GM12878 (cell line): ENCODE measurements around the gene CD163. TPM values are rescaled to one million over a fixed set of nuclear protein-coding genes. Genes with fewer than 3 reads are reported as not detected.

Source experiments
- ATAC-seq: fragments of 200-7000 bp; cut with Tn5 transposase; 3 replicates; pipeline ENCODE4 v1.9.1; 2020; ENCODE audit warnings: mild to moderate bottlenecking, moderate library complexity
- BruUV-seq: library from RNA; stranded (reverse); fragments of 400-500 nt; replicated peaks from 2 replicates; lab custom pipeline; 2021; lab: Mats Ljungman, UMichigan
- CTCF ChIA-PET: fragments of 300-600 bp; sonication (Branson Sonifier 250); formaldehyde crosslinking; extraction: SDS; loops from one replicate; lab custom pipeline; 2021; ENCODE audit warnings: inconsistent platforms; lab: Yijun Ruan, JAX
- POLR2A ChIA-PET: fragments of 350-600 bp; formaldehyde crosslinking; extraction: SDS; loops from one replicate; lab custom pipeline; 2021; ENCODE audit warnings: inconsistent platforms; lab: Charles Lee
- RAD21 ChIA-PET: fragments of 300-600 bp; sonication (Branson Sonifier 250); formaldehyde crosslinking; loops from one replicate; lab custom pipeline; 2023; ENCODE audit warnings: antibody characterized with exemption; ENCODE audit not compliant: unreplicated experiment; lab: Charles Lee
- SMC1A ChIA-PET: fragments of 300-600 bp; sonication (Branson Sonifier 250); formaldehyde crosslinking; loops from one replicate; lab custom pipeline; 2023; ENCODE audit not compliant: unreplicated experiment, uncharacterized antibody; lab: Charles Lee
- DNase-seq: peaks from one replicate; pipeline ENCODE4 v3.0.0-alpha.2; 2011; ENCODE audit warnings: low read depth, low spot score
- FAIRE-seq: peaks from 3 replicates; lab custom pipeline; 2011; peaks lifted over from hg19 to GRCh38; lab: Jason Lieb, UNC
- H2AFZ ChIP-seq: 2 replicates; pipeline ENCODE4 v1.6.0; 2011; ENCODE audit warnings: low read depth, low read length, control low read depth; ENCODE audit not compliant: control insufficient read depth
- H3K27ac ChIP-seq: 2 replicates; pipeline ENCODE4 v1.5.1; 2011; ENCODE audit warnings: control low read depth; ENCODE audit not compliant: control insufficient read depth, insufficient read depth
- H3K27me3 ChIP-seq, 2 experiments: replicated peaks in 1 of 2; 2 replicates each; pipeline versions ENCODE4 v1.6.0 to v1.6.1; 2011; ENCODE audit warnings: low read length in 1 of 2; ENCODE audit not compliant: control insufficient read depth in 2 of 2, insufficient read depth in 2 of 2
- H3K36me3 ChIP-seq, 2 experiments: 2 replicates each; pipeline ENCODE4 v1.5.1; 2011; ENCODE audit warnings: low read length in 1 of 2; ENCODE audit not compliant: control insufficient read depth in 2 of 2, insufficient read depth in 2 of 2
- H3K4me1 ChIP-seq: 2 replicates; pipeline ENCODE4 v1.6.1; 2011; ENCODE audit warnings: mild to moderate bottlenecking, low read length, moderate library complexity, mixed read lengths; ENCODE audit not compliant: control insufficient read depth, insufficient read depth
- H3K4me2 ChIP-seq: 2 replicates; pipeline ENCODE4 v1.6.0; 2011; ENCODE audit warnings: control low read depth; ENCODE audit not compliant: control insufficient read depth, insufficient read depth
- H3K4me3 ChIP-seq: fragments of 200-600 bp; sonication (generic); 2 replicates; pipeline ENCODE4 v1.5.1; 2016
- H3K79me2 ChIP-seq: 2 replicates; pipeline ENCODE4 v1.6.0; 2011; ENCODE audit warnings: low read length; ENCODE audit not compliant: control insufficient read depth, insufficient read depth
- H3K9ac ChIP-seq: 2 replicates; pipeline ENCODE4 v1.8.0; 2011; ENCODE audit warnings: low read length, control low read depth, mixed read lengths; ENCODE audit not compliant: control insufficient read depth, insufficient read depth
- H3K9me3 ChIP-seq: replicated peaks from 3 replicates; pipeline ENCODE4 v1.5.1; 2011; ENCODE audit warnings: mild to moderate bottlenecking, low read length; ENCODE audit not compliant: control insufficient read depth, insufficient read depth
- H4K20me1 ChIP-seq: 2 replicates; pipeline ENCODE4 v1.6.0; 2011; ENCODE audit not compliant: control insufficient read depth, insufficient read depth
- CBFB ChIP-seq: IDR thresholded peaks from 2 replicates; pipeline ENCODE4 v1.6.1; 2016; ENCODE audit warnings: antibody characterized with exemption, low read depth
- CEBPB ChIP-seq, 2 experiments: fragments of 150-350 bp in 1 of 2; IDR thresholded peaks; 2 replicates each; pipeline ENCODE4 v1.6.1; 2012 to 2014; ENCODE audit warnings: low read depth in 2 of 2, low read length in 2 of 2, borderline replicate concordance in 1 of 2, inconsistent platforms in 1 of 2
- CHD2 ChIP-seq: IDR thresholded peaks from 2 replicates; pipeline ENCODE4 v1.6.1; 2011; ENCODE audit warnings: low read depth, low read length, improper control_type of control experiment, borderline replicate concordance
- DPF2 ChIP-seq: fragments of 450-650 bp; IDR thresholded peaks from 2 replicates; pipeline ENCODE4 v1.6.1; 2017; ENCODE audit warnings: mild to moderate bottlenecking
- EED ChIP-seq: sonication (generic); IDR thresholded peaks from 2 replicates; pipeline ENCODE4 v1.6.1; 2016; ENCODE audit warnings: antibody characterized with exemption, low read depth
- GABPA ChIP-seq: IDR thresholded peaks from 2 replicates; pipeline ENCODE4 v1.6.1; 2014; ENCODE audit warnings: antibody characterized with exemption, low read depth, mild to moderate bottlenecking, inconsistent platforms
- GATAD2B ChIP-seq: fragments of 450-650 bp; conservative IDR thresholded peaks from 2 replicates; pipeline ENCODE4 v1.6.1; 2017; ENCODE audit warnings: low read depth, mild to moderate bottlenecking, moderate library complexity
- HDAC2 ChIP-seq: fragments of 200-600 bp; sonication (generic); IDR thresholded peaks from 2 replicates; pipeline ENCODE4 v1.6.1; 2017
- IKZF1 ChIP-seq: fragments of 450-650 bp; conservative IDR thresholded peaks from 2 replicates; pipeline ENCODE4 v1.6.1; 2017; ENCODE audit warnings: antibody characterized with exemption, mild to moderate bottlenecking
- MEF2A ChIP-seq: IDR thresholded peaks from 2 replicates; pipeline ENCODE4 v1.6.1; 2011; ENCODE audit warnings: low read depth, mild to moderate bottlenecking, low read length, moderate library complexity; ENCODE audit not compliant: insufficient read depth
- MTA3 ChIP-seq: IDR thresholded peaks from 2 replicates; pipeline ENCODE4 v1.6.1; 2012; ENCODE audit warnings: low read length, inconsistent platforms, borderline replicate concordance
- NRF1 ChIP-seq: conservative IDR thresholded peaks from 2 replicates; pipeline ENCODE4 v1.6.1; 2011; ENCODE audit warnings: mild to moderate bottlenecking, low read depth, low read length, improper control_type of control experiment
- PKNOX1 ChIP-seq: fragments of 450-650 bp; IDR thresholded peaks from 2 replicates; pipeline ENCODE4 v1.6.1; 2016; ENCODE audit warnings: mild to moderate bottlenecking
- TAF1 ChIP-seq: IDR thresholded peaks from 2 replicates; pipeline ENCODE4 v1.6.1; 2011; ENCODE audit warnings: mild to moderate bottlenecking, low read depth, low read length, borderline replicate concordance
- TBL1XR1 ChIP-seq: IDR thresholded peaks from 2 replicates; pipeline ENCODE4 v1.6.1; 2012; ENCODE audit warnings: low read depth, low read length, improper control_type of control experiment
- WGBS: methylation state at CpG from one replicate; pipeline ENCODE4 v1.1.6; 2016; ENCODE audit warnings: low lambda C conversion rate; ENCODE audit not compliant: insufficient replicate concordance, insufficient coverage; ENCODE audit errors: missing lambda C conversion rate; 5-methylcytosine and 5-hydroxymethylcytosine counted together
- in situ Hi-C: fragments of 300-500 bp; cut with MboI; formaldehyde crosslinking; loops from 9 replicates; pipeline ENCODE4 v1.14.3; 2018; ENCODE audit warnings: mixed read lengths
- intact Hi-C: fragments of 100-400 bp; cut with micrococcal nuclease; formaldehyde crosslinking; loops from one replicate; pipeline ENCODE4 v1.14.2; 2022; ENCODE audit not compliant: unreplicated experiment
- polyA plus RNA-seq, 11 experiments: library from polyadenylated mRNA; depleted of rRNA in 4 of 11; unstranded in 6 of 11; stranded (reverse) in 5 of 11; fragments of >200 nt; fragmentation: Nextera tagmentation in 4 of 11; fragmentation: Illumina TruSeq in 1 of 11; extraction: Ambion mirVana in 4 of 11; extraction: Trizol in 1 of 11; gene quantifications; 1 replicate in 1 of 11; 2 replicates in 10 of 11; pipeline versions ENCODE4 v1.2.1 to v1.2.3, GENCODE V29; 2011 to 2016; ENCODE audit warnings: inconsistent platforms in 2 of 11, missing spikeins in 2 of 11, low read depth in 1 of 11
- total RNA-seq, 4 experiments: library from RNA; depleted of rRNA in 3 of 4; stranded (reverse); fragments of >200 nt in 3 of 4; fragmentation: Illumina TruSeq in 1 of 4; extraction: Trizol in 1 of 4; gene quantifications; 2 replicates each; pipeline versions ENCODE4 v1.2.1 to v1.2.3, GENCODE V29; 2013 to 2021
- TF ChIP-seq, protein P1 (sequence below): fragments of 450-650 bp; formaldehyde crosslinking; IDR thresholded peaks from 2 replicates; pipeline ENCODE4 v1.4.0; 2022; ENCODE audit warnings: mild to moderate bottlenecking, moderate library complexity
- TF ChIP-seq, protein P2 (sequence below): fragments of 450-650 bp; formaldehyde crosslinking; IDR thresholded peaks from 2 replicates; pipeline ENCODE4 v1.5.0; 2022; ENCODE audit warnings: mild to moderate bottlenecking, missing genetic modification characterization

CD163 gene
- total and polyA plus RNA-seq, 10 of the 15 experiments (the other 5 are each of a cell fraction or from before 2014, with no cell fraction given), result 0.74 TPM; not detected in 9

GRCh38 chr12:7479771-7480170 is 23.8 kb downstream of the CD163 start:
- Histone ChIP-seq H3K79me2 (no peaks in the 10 kb centered on the region), H3K9me3 (no peaks in the 10 kb centered on the region), H3K27me3 (no peaks in the 10 kb centered on the region), H3K36me3 (no peaks in the 10 kb centered on the region), H3K9ac (no peak overlapping the region), H2AFZ (no peak overlapping the region), H3K4me1 (no peaks in the 10 kb centered on the region), H4K20me1 (no peaks in the 10 kb centered on the region), H3K4me3 (no peak overlapping the region), H3K4me2 (no peak overlapping the region), H3K27ac (no peak overlapping the region)
- ATAC-seq (no peak), DNase-seq (no peak), FAIRE-seq (no peak)
- in situ Hi-C loops, result no loop called here
- no TSS peak for BruUV-seq
- SMC1A ChIA-PET, result no interaction called here
- POLR2A ChIA-PET, result no interaction called here
- intact Hi-C loops, result no loop called here
- RAD21 ChIA-PET, result no interaction called here
- CTCF ChIA-PET, result interaction anchor here (1.4 kb wide), 1 partner anchor 163 kb away, joined by 4 read pairs; no protein-coding TSS in a partner anchor
- WGBS, result 5% methylated on average over 1 of the region's 1 CpG
- TF ChIP-seq CEBPB (IDR thresholded peaks at IDR 0.05; ENCODE audit: borderline replicate concordance in 1 of 2, low read depth in 2 of 2, low read length in 2 of 2) (no peak), TAF1 (no peak), GABPA (no peak), DPF2 (no peak), TBL1XR1 (no peak), EED (no peak), HDAC2 (no peak), CBFB (no peak), CHD2 (no peak), MTA3 (no peak), GATAD2B (no peak), MEF2A (no peak), IKZF1 (no peak), PKNOX1 (no peak), NRF1 (no peak)
- TF ChIP-seq, protein P1, sequence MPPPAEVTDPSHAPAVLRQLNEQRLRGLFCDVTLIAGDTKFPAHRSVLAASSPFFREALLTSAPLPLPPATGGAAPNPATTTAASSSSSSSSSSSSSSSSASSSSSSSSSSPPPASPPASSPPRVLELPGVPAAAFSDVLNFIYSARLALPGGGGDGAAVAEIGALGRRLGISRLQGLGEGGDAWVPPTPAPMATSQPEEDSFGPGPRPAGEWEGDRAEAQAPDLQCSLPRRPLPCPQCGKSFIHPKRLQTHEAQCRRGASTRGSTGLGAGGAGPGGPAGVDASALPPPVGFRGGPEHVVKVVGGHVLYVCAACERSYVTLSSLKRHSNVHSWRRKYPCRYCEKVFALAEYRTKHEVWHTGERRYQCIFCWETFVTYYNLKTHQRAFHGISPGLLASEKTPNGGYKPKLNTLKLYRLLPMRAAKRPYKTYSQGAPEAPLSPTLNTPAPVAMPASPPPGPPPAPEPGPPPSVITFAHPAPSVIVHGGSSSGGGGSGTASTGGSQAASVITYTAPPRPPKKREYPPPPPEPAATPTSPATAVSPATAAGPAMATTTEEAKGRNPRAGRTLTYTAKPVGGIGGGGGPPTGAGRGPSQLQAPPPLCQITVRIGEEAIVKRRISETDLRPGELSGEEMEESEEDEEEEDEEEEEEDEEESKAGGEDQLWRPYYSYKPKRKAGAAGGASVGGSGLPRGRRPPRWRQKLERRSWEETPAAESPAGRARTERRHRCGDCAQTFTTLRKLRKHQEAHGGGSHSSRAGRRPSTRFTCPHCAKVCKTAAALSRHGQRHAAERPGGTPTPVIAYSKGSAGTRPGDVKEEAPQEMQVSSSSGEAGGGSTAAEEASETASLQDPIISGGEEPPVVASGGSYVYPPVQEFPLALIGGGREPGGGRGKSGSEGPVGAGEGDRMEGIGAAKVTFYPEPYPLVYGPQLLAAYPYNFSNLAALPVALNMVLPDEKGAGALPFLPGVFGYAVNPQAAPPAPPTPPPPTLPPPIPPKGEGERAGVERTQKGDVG (CRISPR knock-in tag), result no peak
- TF ChIP-seq, protein P2, sequence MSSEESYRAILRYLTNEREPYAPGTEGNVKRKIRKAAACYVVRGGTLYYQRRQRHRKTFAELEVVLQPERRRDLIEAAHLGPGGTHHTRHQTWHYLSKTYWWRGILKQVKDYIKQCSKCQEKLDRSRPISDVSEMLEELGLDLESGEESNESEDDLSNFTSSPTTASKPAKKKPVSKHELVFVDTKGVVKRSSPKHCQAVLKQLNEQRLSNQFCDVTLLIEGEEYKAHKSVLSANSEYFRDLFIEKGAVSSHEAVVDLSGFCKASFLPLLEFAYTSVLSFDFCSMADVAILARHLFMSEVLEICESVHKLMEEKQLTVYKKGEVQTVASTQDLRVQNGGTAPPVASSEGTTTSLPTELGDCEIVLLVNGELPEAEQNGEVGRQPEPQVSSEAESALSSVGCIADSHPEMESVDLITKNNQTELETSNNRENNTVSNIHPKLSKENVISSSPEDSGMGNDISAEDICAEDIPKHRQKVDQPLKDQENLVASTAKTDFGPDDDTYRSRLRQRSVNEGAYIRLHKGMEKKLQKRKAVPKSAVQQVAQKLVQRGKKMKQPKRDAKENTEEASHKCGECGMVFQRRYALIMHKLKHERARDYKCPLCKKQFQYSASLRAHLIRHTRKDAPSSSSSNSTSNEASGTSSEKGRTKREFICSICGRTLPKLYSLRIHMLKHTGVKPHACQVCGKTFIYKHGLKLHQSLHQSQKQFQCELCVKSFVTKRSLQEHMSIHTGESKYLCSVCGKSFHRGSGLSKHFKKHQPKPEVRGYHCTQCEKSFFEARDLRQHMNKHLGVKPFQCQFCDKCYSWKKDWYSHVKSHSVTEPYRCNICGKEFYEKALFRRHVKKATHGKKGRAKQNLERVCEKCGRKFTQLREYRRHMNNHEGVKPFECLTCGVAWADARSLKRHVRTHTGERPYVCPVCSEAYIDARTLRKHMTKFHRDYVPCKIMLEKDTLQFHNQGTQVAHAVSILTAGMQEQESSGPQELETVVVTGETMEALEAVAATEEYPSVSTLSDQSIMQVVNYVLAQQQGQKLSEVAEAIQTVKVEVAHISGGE (CRISPR knock-in tag), result no peak
